ENCODE data around the gene ACP3.
"Not testable (repeated sequence)": the region's sequence is repeated elsewhere in the genome, so short reads cannot be mapped to it uniquely, and the experiment has no call there.

- TF ChIP-seq CTCF, POLR2A, EP300 (IDR thresholded peaks at IDR 0.05): not testable (repeated sequence)
Observed at GRCh38 chr3:132303336-132304201, 13.6 kb upstream of the ACP3 start.

All from ovary (tissue), 3 donors.